ENCODE measurements around the gene DENND10. TPM values are rescaled to one million over a fixed set of nuclear protein-coding genes. Genes with fewer than 3 reads are reported as not detected.

DENND10 gene
- total RNA-seq, 1 experiment from 2014 or later = 27.2 TPM

DNA sequence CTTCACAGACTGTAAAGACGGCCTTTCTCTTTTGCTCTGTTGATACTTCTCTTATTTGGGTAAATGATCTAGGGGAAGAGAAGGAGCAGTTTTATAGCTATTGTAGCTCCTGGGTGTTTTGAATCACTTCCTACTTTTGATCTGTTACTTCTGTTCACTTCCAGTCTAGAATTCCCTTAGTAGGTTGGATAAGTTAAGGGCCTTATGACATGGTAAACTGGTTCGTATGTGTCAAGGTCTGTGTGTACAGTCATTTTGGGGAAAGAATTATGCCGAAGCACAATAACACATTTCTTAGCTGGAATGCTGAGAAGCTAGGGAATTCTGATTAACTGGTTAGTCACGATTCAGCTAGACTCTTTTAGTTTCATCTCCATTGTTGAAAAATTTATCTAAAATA is 8.1 kb downstream of the DENND10 start:
- H3K27ac Mint-ChIP-seq (ENCODE audit: low read depth, unreplicated experiment) = peak overlapping the region; percentile 83
- POLR2A ChIA-PET = interaction anchor here (0.8 to 2.3 kb wide), 2 partner anchors 8 to 11 kb away, joined by 3 to 15 read pairs; partner anchors contain the start of gene DENND10

DNA sequence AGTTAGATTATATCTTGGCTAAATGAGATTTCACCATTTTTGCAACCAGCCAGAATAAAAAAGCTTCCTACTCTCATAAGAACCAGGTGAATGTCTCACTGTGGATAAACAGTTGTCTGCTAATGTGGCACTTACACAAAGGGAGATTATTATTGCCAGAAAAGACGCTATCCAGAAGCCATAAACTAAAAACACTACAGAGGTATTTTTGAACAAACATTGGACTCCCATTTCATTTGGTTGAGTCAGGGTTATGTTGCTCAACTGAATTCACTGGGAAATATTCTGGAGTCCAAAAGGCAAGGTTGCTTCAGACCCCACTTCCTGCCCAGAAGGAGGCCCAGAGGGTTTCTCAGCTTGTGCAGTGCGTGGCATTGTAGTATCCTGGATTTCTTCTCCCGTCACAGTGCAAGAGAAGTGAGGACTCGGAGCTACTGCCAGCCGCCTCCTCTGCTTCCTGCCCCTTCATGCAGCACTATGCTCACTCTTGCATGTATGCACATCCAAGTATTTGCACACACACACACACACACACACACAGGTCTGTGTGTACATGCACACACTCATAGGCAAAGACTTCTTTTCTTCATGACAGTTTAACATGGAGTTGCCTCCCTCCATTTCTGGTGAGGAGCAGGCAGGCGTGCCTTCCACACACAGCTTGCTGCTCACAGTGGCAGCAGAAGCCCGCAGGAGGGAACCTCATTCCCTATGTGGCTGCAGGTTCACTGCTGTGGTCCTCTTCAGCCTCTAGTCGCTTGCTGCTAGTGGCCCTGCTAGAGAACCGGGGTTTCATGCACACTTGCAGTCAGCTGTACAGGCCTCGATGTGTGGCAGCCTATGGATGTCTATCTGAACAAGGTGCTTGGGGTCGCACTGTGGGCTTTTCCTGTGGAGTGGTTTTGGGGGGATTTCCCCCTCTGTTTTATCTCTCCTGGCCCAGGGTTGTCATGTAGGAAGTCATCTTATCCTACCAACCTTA is 10.1 kb downstream of the DENND10 start:
- no TSS peak for BruUV-seq (replicated peaks)
- peaks cover 69% of the 10 kb centered on the region for H3K36me3 Mint-ChIP-seq (ENCODE audit: insufficient read depth, unreplicated experiment)
- POLR2A ChIA-PET = interaction anchor here (0.6 to 2.8 kb wide), 10 partner anchors 9 to 671 kb away, joined by 3 to 15 read pairs (median 4); partner anchors contain the start of gene DENND10
- H3K9me3 Mint-ChIP-seq (ENCODE audit: unreplicated experiment) = no peaks in the 10 kb centered on the region
- TF ChIP-seq, protein P1, sequence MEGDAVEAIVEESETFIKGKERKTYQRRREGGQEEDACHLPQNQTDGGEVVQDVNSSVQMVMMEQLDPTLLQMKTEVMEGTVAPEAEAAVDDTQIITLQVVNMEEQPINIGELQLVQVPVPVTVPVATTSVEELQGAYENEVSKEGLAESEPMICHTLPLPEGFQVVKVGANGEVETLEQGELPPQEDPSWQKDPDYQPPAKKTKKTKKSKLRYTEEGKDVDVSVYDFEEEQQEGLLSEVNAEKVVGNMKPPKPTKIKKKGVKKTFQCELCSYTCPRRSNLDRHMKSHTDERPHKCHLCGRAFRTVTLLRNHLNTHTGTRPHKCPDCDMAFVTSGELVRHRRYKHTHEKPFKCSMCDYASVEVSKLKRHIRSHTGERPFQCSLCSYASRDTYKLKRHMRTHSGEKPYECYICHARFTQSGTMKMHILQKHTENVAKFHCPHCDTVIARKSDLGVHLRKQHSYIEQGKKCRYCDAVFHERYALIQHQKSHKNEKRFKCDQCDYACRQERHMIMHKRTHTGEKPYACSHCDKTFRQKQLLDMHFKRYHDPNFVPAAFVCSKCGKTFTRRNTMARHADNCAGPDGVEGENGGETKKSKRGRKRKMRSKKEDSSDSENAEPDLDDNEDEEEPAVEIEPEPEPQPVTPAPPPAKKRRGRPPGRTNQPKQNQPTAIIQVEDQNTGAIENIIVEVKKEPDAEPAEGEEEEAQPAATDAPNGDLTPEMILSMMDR (IDR thresholded peaks at IDR 0.05; ENCODE audit: unreplicated experiment) = no peak
- DNase-seq (ENCODE audit: unreplicated experiment) = peak; percentile 96
- CTCF ChIA-PET = interaction anchor here (0.5 to 0.9 kb wide), 3 partner anchors 9 to 92 kb away, joined by 3 to 5 read pairs (median 3); no protein-coding TSS in a partner anchor
- no peaks in the 10 kb centered on the region for H3K27me3 Mint-ChIP-seq (ENCODE audit: insufficient read depth, unreplicated experiment)
- peak overlapping the region; percentile 83 for H3K27ac Mint-ChIP-seq (ENCODE audit: low read depth, unreplicated experiment)
- intact Hi-C loops (cut with micrococcal nuclease) = no loop called here
- H3K4me1 Mint-ChIP-seq (ENCODE audit: insufficient read depth, unreplicated experiment) = peaks cover 15% of the 10 kb centered on the region
- peak overlapping the region; percentile 41 for H3K4me3 Mint-ChIP-seq (ENCODE audit: unreplicated experiment)

More for the DNA sequence above, 8.1 kb downstream of the DENND10 start:
- DNase-seq (ENCODE audit: unreplicated experiment) = no peak
- intact Hi-C loops (cut with micrococcal nuclease) = no loop called here
- no peaks in the 10 kb centered on the region for H3K27me3 Mint-ChIP-seq (ENCODE audit: insufficient read depth, unreplicated experiment)
- H3K4me1 Mint-ChIP-seq (ENCODE audit: insufficient read depth, unreplicated experiment) = peaks cover 15% of the 10 kb centered on the region
- TF ChIP-seq, protein P1 (IDR thresholded peaks at IDR 0.05; ENCODE audit: unreplicated experiment) = no peak
- no peaks in the 10 kb centered on the region for H3K9me3 Mint-ChIP-seq (ENCODE audit: unreplicated experiment)
- CTCF ChIA-PET = no interaction called here
- H3K36me3 Mint-ChIP-seq (ENCODE audit: insufficient read depth, unreplicated experiment) = peaks cover 69% of the 10 kb centered on the region
- no TSS peak for BruUV-seq (replicated peaks)
- no peak overlapping the region for H3K4me3 Mint-ChIP-seq (ENCODE audit: unreplicated experiment)

GRCh38 chr10:119115926-119116325 is 12.0 kb downstream of the DENND10 start:
- intact Hi-C loops (cut with micrococcal nuclease) = no loop called here
- CTCF ChIA-PET = interaction anchor here (1.0 to 1.1 kb wide), 2 partner anchors 9 to 302 kb away, joined by 5 read pairs; no protein-coding TSS in a partner anchor

More at GRCh38 chr10:119115926-119116325, 12.0 kb downstream of the DENND10 start:
- Mint-ChIP-seq H3K36me3 (ENCODE audit: insufficient read depth, unreplicated experiment) (peaks cover 71% of the 10 kb centered on the region), H3K27me3 (ENCODE audit: insufficient read depth, unreplicated experiment) (no peaks in the 10 kb centered on the region), H3K9me3 (ENCODE audit: unreplicated experiment) (no peaks in the 10 kb centered on the region), H3K4me1 (ENCODE audit: insufficient read depth, unreplicated experiment) (peaks cover 15% of the 10 kb centered on the region), H3K4me3 (ENCODE audit: unreplicated experiment) (no peak overlapping the region), H3K27ac (ENCODE audit: low read depth, unreplicated experiment) (no peak overlapping the region)
- POLR2A ChIA-PET = interaction anchor here (0.6 to 2.8 kb wide), 4 partner anchors 11 to 377 kb away, joined by 3 to 8 read pairs (median 4); partner anchors contain the start of gene SFXN4
- BruUV-seq (replicated peaks) = no TSS peak
- DNase-seq (ENCODE audit: unreplicated experiment) = no peak
- TF ChIP-seq, protein P1 (IDR thresholded peaks at IDR 0.05; ENCODE audit: unreplicated experiment) = no peak

Measured in MCF 10A (cell line).